ENCODE results near the gene PGLYRP1.

DNA sequence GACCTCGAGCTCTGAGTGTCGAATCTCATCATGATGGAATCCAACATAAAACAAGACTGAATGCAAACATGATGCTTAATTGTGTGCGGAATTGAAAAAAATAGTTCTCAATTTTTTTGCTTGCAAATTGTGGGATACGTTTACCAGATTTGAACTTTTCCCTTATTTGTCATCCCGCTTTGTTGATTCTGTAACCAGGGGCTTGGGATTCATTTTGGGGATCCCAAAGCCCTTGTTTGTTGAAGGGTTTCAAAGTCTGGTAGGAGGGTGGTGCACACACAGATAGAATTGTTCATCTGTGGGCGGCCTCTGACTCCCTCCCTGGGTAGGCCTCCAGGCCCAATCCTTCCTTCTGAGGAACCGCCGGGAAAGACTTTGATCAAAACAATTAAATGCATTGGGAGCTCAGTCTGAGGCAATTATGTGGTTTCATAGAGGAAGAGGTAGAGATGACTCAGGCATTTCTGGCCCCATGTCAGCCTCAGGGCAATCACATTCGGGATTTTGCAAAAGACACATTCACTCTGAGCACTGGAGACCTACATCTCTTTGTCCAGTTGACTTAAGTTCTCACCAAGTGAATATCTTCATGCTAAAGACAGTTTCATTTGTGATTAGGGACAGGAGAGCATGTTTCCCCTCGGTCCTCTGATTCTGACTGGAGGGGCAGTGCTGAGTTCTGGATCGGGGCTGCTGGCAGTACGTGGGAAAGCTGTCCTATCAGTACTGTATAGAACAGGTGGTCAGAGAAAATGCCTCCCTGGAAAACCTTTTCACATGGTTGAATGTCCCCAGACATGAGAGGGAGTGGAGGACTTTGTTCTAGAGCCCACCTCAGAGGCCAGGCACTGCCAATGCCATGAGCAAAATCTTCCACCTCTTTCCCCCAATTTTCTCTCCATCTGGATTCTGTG, 45.7 kb upstream of the PGLYRP1 start:
- no peak for TF ChIP-seq EP300 (IDR thresholded peaks at IDR 0.05)
- TF ChIP-seq, protein P1, sequence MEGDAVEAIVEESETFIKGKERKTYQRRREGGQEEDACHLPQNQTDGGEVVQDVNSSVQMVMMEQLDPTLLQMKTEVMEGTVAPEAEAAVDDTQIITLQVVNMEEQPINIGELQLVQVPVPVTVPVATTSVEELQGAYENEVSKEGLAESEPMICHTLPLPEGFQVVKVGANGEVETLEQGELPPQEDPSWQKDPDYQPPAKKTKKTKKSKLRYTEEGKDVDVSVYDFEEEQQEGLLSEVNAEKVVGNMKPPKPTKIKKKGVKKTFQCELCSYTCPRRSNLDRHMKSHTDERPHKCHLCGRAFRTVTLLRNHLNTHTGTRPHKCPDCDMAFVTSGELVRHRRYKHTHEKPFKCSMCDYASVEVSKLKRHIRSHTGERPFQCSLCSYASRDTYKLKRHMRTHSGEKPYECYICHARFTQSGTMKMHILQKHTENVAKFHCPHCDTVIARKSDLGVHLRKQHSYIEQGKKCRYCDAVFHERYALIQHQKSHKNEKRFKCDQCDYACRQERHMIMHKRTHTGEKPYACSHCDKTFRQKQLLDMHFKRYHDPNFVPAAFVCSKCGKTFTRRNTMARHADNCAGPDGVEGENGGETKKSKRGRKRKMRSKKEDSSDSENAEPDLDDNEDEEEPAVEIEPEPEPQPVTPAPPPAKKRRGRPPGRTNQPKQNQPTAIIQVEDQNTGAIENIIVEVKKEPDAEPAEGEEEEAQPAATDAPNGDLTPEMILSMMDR (IDR thresholded peaks at IDR 0.05), result no peak

All from tibial nerve (tissue), 4 donors.